SIG-M5 (cell line): ENCODE data around the gene RERE.

Experiments used
- DNase-seq: peaks from one replicate; lab custom pipeline; 2025; lab: John Stamatoyannopoulos, UW

The RERE gene

GRCh38 chr1:8349473-8349865, 468.0 kb downstream of the RERE start:
- no peak for DNase-seq

GRCh38 chr1:8348777-8349472, 468.5 kb downstream of the RERE start:
- DNase-seq: no peak

DNA sequence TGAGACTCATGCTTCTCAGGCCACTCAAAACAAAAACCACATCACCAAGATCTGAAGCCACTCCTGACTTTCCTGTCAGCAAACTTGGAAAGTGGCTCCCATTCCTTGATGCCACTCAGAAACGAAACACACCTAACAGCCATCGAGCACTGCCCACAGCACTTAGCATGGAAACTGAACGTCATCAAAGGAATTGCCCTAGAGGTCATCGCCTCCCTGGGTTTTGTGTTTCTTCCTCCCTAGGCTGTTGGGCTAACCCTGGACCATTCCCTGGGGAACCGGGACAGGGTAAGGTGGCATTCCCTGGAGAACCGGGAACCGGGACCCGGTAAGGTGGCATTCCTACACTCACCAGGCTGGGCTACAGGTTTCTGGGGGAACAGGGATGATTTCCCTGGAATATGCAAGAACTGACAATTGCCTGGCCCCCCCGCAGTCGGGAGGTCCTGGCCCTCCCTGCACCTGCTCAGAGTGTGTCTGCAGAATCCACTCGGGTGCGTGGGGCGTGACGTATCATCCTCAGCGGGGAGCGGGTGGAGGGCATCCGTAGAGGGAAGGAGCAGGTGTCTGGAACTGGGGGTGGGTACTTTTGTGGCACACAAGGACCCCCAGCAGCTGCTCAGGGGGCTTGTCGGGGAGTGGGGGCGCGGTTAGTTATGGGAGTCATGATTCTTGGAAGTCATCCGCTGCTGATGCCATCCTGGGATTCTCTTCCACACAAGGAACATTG, 469.2 kb downstream of the RERE start:
- DNase-seq: no peak

GRCh38 chr1:8347635-8348034, 469.8 kb downstream of the RERE start:
- no peak for DNase-seq

DNA sequence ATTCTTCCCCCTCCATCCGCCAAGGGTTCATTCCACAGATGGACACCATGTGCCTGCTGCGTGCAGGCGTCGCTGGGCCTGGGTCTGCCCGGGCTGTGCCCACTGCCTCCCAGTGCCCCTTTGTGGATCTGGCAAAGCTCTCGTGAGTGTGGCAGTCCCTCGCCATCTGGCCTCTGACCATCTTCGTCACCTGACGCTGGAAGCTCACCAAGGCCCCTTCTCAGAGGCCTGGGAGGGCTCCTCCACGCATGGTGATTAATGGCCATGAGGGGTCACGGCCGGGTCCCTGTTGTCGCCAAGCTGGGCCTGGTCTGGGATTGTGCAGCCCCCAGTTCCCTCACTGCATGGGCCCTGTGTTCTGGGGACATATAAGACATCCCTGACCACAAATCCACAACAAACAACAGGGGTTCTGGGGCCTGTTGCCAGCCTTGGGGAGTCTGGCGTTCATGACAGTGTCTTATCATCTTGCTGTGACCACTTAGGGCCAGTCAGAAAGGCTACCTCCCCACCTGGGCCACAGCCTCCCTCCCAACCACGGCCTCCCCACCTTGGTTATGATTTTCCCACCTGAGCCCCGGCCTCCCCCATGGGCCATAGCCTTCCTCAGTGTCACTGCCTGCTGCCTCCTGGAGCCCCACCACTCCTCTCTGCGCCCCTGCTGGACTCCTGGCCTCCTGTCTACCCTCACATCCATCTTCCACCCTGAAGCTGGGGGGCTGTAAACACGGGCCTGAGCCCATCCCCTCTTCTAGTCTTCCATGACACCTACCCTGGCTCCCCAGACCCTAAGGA, 471.6 kb downstream of the RERE start:
- no peak for DNase-seq

GRCh38 chr1:8344893-8345507, 472.4 kb downstream of the RERE start:
- DNase-seq: no peak

GRCh38 chr1:8343464-8344001, 473.9 kb downstream of the RERE start:
- no peak for DNase-seq

GRCh38 chr1:8343044-8343443, 474.4 kb downstream of the RERE start:
- DNase-seq: no peak

DNA sequence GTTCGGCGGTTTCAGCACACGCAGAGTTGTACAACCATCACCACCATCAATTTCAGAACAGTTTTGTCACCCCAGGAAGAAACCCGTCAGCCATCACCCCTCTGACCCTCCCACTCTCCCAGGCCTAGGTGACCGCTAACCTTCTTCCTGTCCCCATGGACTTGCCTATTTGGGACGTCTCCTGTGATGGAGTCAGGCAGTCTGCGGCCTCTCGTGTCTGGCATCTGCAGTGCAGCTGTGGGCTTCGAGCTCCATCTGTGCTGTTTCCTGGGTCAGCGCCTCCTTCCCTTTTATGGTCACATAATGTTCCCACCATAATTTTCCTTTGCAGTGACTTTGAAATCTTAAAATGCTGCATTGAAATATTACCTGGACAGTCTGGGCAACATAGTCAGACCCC, 475.1 kb downstream of the RERE start:
- DNase-seq: no peak

GRCh38 chr1:8340448-8340847, 477.0 kb downstream of the RERE start:
- no peak for DNase-seq

DNA sequence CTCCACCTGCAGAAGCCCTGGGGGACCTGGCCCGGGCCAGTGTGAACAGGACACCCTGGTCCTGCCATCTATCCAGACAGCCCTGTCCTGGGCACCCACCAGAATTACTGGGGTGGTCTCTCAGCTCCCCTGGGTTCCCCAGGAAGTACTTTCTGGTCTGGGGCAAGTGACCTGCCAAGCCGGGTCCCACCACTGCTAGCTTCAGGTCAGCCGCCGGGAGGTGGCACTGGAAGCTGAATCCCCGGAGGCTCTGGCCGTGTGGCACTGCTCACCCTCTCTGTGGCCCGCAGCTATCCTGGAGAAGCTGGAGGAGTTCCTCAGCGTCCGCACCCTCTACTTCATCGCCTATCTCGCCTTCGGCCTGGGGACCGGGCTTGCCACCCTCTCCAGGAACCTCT, 478.2 kb downstream of the RERE start:
- no peak for DNase-seq

DNA sequence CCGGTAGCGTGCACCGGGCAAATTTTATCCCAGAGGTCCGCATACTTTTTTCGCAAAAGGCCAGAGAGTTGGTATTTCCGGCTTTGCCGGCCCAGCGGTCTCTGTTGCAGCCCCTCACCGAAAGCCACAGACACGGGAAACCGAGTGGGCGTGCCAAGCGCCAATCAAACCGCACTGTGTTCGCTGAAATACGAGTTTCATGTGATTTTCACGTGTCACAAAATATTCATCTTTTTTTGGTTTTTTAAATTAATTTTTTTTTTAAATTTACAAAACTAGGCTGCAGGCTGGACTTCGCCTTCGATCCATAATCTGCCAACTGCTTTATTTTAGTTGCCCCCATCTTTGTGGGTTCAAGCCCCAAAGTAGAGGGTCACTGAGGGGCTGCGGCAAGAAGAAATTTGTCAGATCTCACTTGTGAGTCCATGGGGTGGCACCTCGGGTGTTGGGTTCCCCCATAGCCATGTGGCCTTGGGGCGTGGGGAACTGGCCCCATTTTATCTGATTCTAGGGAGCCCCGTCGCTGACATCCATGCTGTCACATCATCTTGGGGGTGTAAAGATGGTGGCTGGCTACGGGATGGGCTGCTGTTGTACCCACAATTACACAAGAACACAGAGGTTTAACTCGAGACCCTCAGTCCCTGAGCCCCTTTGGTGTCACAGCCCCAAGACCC, 478.8 kb downstream of the RERE start:
- no peak for DNase-seq

DNA sequence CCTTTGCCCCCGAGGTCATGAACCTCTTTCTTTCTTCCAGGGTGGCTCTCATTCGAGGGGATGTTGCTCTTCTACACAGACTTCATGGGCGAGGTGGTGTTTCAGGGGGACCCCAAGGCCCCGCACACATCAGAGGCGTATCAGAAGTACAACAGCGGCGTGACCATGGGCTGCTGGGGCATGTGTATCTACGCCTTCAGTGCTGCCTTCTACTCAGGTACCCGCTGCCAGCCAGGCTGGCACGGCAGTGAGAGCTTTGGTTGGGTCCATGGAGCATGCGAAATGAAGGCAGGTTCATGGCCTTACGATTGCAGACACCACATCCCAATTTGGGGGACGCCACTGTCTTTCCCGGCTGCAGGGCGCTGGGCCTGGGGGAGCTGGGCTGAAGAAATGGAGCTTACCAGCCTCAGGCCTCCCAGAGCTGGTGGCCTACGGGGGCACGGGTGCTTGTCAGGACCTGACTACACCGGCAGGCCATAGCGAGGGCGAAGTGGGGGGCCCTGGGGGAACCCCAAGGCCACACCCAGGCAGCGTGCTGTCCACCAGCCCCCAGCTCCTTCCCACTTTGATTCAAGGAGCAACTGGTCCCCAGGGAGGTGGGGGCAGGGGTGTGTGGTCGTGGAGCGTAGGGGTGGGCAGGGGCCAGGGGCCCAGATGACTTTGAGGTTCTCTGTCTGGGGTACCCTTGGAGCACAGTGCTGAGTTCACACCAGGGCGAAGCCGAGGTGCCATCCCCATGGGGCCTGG, 479.5 kb downstream of the RERE start:
- DNase-seq: no peak

DNA sequence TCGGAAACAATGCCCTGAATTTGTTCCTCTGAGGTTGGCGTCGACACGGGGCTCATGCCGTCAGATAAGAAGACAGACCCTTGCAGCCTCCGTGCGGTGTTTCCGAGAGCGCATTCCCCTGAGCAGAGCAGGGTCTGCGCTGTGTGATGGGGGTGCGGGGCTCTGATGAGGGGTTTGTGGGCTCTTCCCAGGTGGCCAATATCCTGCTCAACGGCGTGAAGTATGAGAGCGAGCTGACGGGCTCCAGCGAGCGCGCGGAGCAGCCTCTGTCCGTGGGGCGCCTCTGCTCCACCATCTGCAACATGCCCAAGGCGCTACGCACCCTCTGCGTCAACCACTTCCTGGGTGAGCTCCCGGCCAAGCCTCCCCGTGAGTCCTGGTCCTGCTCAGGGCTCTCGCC, 482.2 kb downstream of the RERE start:
- DNase-seq: no peak

- DNase-seq: no peak
These were observed 483.2 kb downstream of the RERE start for GRCh38 chr1:8334106-8334851.

- DNase-seq: no peak
These were observed 484.0 kb downstream of the RERE start for GRCh38 chr1:8333246-8333987.

DNA sequence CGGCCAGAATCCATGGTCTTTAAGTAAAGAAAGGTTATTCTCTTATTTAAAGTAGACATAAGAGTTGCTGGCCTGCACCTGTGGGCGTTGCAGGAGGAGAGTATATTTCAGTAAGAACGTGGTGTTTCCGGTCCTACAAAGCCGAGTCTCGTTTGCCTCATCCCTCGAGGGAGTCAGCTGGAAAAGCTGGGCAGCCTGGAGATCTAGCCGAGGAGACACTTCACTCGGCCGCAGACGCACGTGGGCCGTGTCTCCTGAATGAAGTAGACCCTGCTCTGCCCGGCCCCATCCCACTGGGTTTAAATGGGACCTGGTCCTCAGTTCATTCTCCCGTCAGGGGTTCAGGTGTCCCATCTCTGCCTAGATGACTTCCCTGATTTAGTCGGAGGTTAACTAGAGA, 484.6 kb downstream of the RERE start:
- no peak for DNase-seq

- no peak for DNase-seq
These were observed 486.9 kb downstream of the RERE start for GRCh38 chr1:8330271-8331125.

GRCh38 chr1:8329858-8330257, 487.6 kb downstream of the RERE start:
- DNase-seq: no peak
